ENCODE data around the gene ANKRD33B. TPM values are rescaled to one million over a fixed set of nuclear protein-coding genes. Genes with fewer than 3 reads are reported as not detected.
A peak's percentile ranks its signal among the peaks of the same experiment; 100 is the strongest.

ANKRD33B gene
- total RNA-seq, 4 donors from 2014 or later: 21.3 to 34.9 (median 30.5) TPM

GRCh38 chr5:10620346-10620745 lies 56.5 kb downstream of the ANKRD33B start:
- H3K4me3 ChIP-seq: no peak overlapping the region
- 96 to 97% methylated on average over 3 of the region's 3 CpGs for WGBS, 2 donors
- H3K4me1 ChIP-seq: peaks cover 0 to 18% (median 0%) of the 10 kb centered on the region in 4 donors
- H3K27me3 ChIP-seq: no peaks in the 10 kb centered on the region
- peaks cover 0 to 48% (median 0%) of the 10 kb centered on the region in 3 donors for H3K36me3 ChIP-seq
- H3K27ac ChIP-seq: no peak overlapping the region
- H3K9me3 ChIP-seq: peaks cover 0 to 3% (median 0%) of the 10 kb centered on the region in 4 donors
- TF ChIP-seq POLR2A (IDR thresholded peaks at IDR 0.05) (no peak), EP300 (IDR thresholded peaks at IDR 0.05) (no peak), CTCF (IDR thresholded peaks at IDR 0.05) (no peak)
- no peak for DNase-seq (ENCODE audit: low spot score in 2 of 2)

- H3K9me3 ChIP-seq: peaks cover 0 to 3% (median 0%) of the 10 kb centered on the region in 4 donors
- H3K36me3 ChIP-seq: peaks cover 0 to 48% (median 0%) of the 10 kb centered on the region in 3 donors
- H3K27me3 ChIP-seq: no peaks in the 10 kb centered on the region
- DNase-seq (ENCODE audit: low spot score in 2 of 2): no peak
- WGBS, 2 donors: 70 to 100% methylated on average over 1 of the region's 1 CpG
- TF ChIP-seq EP300 (IDR thresholded peaks at IDR 0.05): no peak
- TF ChIP-seq CTCF (IDR thresholded peaks at IDR 0.05): no peak
- no peak for TF ChIP-seq POLR2A (IDR thresholded peaks at IDR 0.05)
- H3K4me3 ChIP-seq: no peak overlapping the region
- no peak overlapping the region for H3K27ac ChIP-seq
- peaks cover 0 to 30% (median 6%) of the 10 kb centered on the region in 4 donors for H3K4me1 ChIP-seq
Measured at GRCh38 chr5:10621832-10622231, 58.0 kb downstream of the ANKRD33B start.

- DNase-seq (ENCODE audit: low spot score in 2 of 2): no peak
- Histone ChIP-seq H3K9me3 (peaks cover 0 to 3% (median 0%) of the 10 kb centered on the region in 4 donors), H3K36me3 (peaks cover 0 to 43% (median 0%) of the 10 kb centered on the region in 3 donors), H3K27ac (peak overlapping the region in 1 of 4 donors; percentile 18), H3K4me3 (no peak overlapping the region), H3K27me3 (no peaks in the 10 kb centered on the region), H3K4me1 (peaks cover 0 to 39% (median 10%) of the 10 kb centered on the region in 4 donors)
- TF ChIP-seq POLR2A (IDR thresholded peaks at IDR 0.05): no peak
- no peak for TF ChIP-seq EP300 (IDR thresholded peaks at IDR 0.05)
- no peak for TF ChIP-seq CTCF (IDR thresholded peaks at IDR 0.05)
- 78 to 87% methylated on average over 4 of the region's 4 CpGs for WGBS, 2 donors
Measured at GRCh38 chr5:10622810-10623209, 58.9 kb downstream of the ANKRD33B start.

GRCh38 chr5:10623305-10623910 lies 59.5 kb downstream of the ANKRD33B start:
- WGBS, 2 donors: 85% methylated on average over 10 of the region's 10 CpGs

More at GRCh38 chr5:10623305-10623910, 59.5 kb downstream of the ANKRD33B start:
- Histone ChIP-seq H3K9me3 (peaks cover 0 to 3% (median 0%) of the 10 kb centered on the region in 4 donors), H3K4me1 (peaks cover 0 to 45% (median 12%) of the 10 kb centered on the region in 4 donors), H3K36me3 (peaks cover 0 to 37% (median 0%) of the 10 kb centered on the region in 3 donors), H3K4me3 (no peak overlapping the region), H3K27ac (peak overlapping the region in 1 of 4 donors; percentile 18), H3K27me3 (no peaks in the 10 kb centered on the region)
- DNase-seq (ENCODE audit: low spot score in 2 of 2): no peak
- TF ChIP-seq CTCF (IDR thresholded peaks at IDR 0.05) (no peak), POLR2A (IDR thresholded peaks at IDR 0.05) (no peak), EP300 (IDR thresholded peaks at IDR 0.05) (no peak)

All from tibial nerve (tissue), 4 donors.